Astrocyte (in vitro differentiated cells and primary cell): Measurements from ENCODE around the gene PIK3R3.

ENCODE experiments used
- CTCF ChIP-seq: IDR thresholded peaks from 2 replicates; pipeline ENCODE4 v1.5.1; 2011; ENCODE audit warnings: low read depth, mild to moderate bottlenecking, inconsistent platforms, low read length, moderate library complexity; ENCODE audit not compliant: insufficient read depth
- EZH2 ChIP-seq: IDR thresholded peaks from 2 replicates; pipeline ENCODE4 v1.6.1; 2012; ENCODE audit warnings: mild to moderate bottlenecking, low read length, inconsistent platforms; ENCODE audit not compliant: insufficient read depth

GRCh38 chr1:46012236-46012635, 120.2 kb downstream of the PIK3R3 start:
- no peak for TF ChIP-seq CTCF
- TF ChIP-seq EZH2: no peak
